HAP-1 (cell line): Measurements from ENCODE around the gene RCSD1.

Experiments
- DNase-seq, 2 experiments: peaks; one replicate each; pipeline ENCODE4 v3.0.0-alpha.2; 2016 to 2020; ENCODE audit warnings: low spot score in 2 of 2
- H3K27me3 ChIP-seq: fragments of 250-450 bp; sonication (Bioruptor Pico); 2 replicates; pipeline ENCODE4 v1.5.1; 2020; ENCODE audit warnings: low read depth, mild to moderate bottlenecking, moderate library complexity
- H3K36me3 ChIP-seq: fragments of 250-450 bp; sonication (Bioruptor Pico); replicated peaks from 2 replicates; pipeline ENCODE4 v1.5.1; 2020; ENCODE audit warnings: mild to moderate bottlenecking
- H3K4me1 ChIP-seq: fragments of 250-450 bp; sonication (Bioruptor Pico); 2 replicates; pipeline ENCODE4 v1.5.1; 2020; ENCODE audit warnings: mild to moderate bottlenecking
- H3K4me3 ChIP-seq: fragments of 250-450 bp; sonication (Bioruptor Pico); 2 replicates; pipeline ENCODE4 v1.5.1; 2020; ENCODE audit warnings: mild to moderate bottlenecking, moderate library complexity
- H3K9me3 ChIP-seq: fragments of 250-450 bp; sonication (Bioruptor Pico); 2 replicates; pipeline ENCODE4 v1.5.1; 2020; ENCODE audit warnings: mild to moderate bottlenecking, moderate library complexity
- in situ Hi-C: fragments of 300-500 bp; cut with MboI; formaldehyde crosslinking; loops from 3 replicates; pipeline ENCODE4 v1.14.3; 2020; ENCODE audit warnings: low sequenced_read_pairs, inconsistent platforms, mixed read lengths

RCSD1 gene

GRCh38 chr1:167625040-167625823 lies 4.8 kb upstream of the RCSD1 start:
- Histone ChIP-seq H3K4me3 (no peak overlapping the region), H3K4me1 (peaks cover 6% of the 10 kb centered on the region), H3K36me3 (no peaks in the 10 kb centered on the region), H3K9me3 (no peaks in the 10 kb centered on the region), H3K27me3 (peaks cover 7% of the 10 kb centered on the region)
- in situ Hi-C loops: no loop called here
- no peak for DNase-seq

GRCh38 chr1:167627615-167627864 lies 2.5 kb upstream of the RCSD1 start:
- Histone ChIP-seq H3K9me3 (no peaks in the 10 kb centered on the region), H3K36me3 (no peaks in the 10 kb centered on the region), H3K4me3 (no peak overlapping the region), H3K4me1 (peaks cover 2% of the 10 kb centered on the region; the same call in 1 of the 2 replicates), H3K27me3 (peaks cover 14% of the 10 kb centered on the region)
- DNase-seq: no peak
- in situ Hi-C loops: no loop called here

- no peaks in the 10 kb centered on the region for H3K36me3 ChIP-seq
- no peak for DNase-seq
- in situ Hi-C loops: no loop called here
- peaks cover 2% of the 10 kb centered on the region; the same call in 1 of the 2 replicates for H3K4me1 ChIP-seq
- no peak overlapping the region for H3K4me3 ChIP-seq
- no peaks in the 10 kb centered on the region for H3K9me3 ChIP-seq
- peaks cover 14% of the 10 kb centered on the region for H3K27me3 ChIP-seq
Observed at GRCh38 chr1:167627865-167628641, 2.0 kb upstream of the RCSD1 start.

- Histone ChIP-seq H3K4me3 (no peak overlapping the region), H3K27me3 (peaks cover 12% of the 10 kb centered on the region), H3K36me3 (no peaks in the 10 kb centered on the region), H3K4me1 (peaks cover 2% of the 10 kb centered on the region; the same call in 1 of the 2 replicates), H3K9me3 (no peaks in the 10 kb centered on the region)
- in situ Hi-C loops: no loop called here
- no peak for DNase-seq
Observed at GRCh38 chr1:167628741-167629515, 1.1 kb upstream of the RCSD1 start.

- peaks cover 6% of the 10 kb centered on the region; the same call in 1 of the 2 replicates for H3K4me1 ChIP-seq
- peaks cover 10% of the 10 kb centered on the region for H3K27me3 ChIP-seq
- H3K9me3 ChIP-seq: no peaks in the 10 kb centered on the region
- peak overlapping the region; percentile 30 for H3K4me3 ChIP-seq
- no peak for DNase-seq
- in situ Hi-C loops: no loop called here
- no peaks in the 10 kb centered on the region for H3K36me3 ChIP-seq
Observed at GRCh38 chr1:167630568-167631385, 745 bp downstream of the RCSD1 start.

GRCh38 chr1:167631386-167631935 lies 1.4 kb downstream of the RCSD1 start:
- in situ Hi-C loops: no loop called here
- H3K36me3 ChIP-seq: no peaks in the 10 kb centered on the region
- H3K4me3 ChIP-seq: no peak overlapping the region
- no peak for DNase-seq
- peaks cover 6% of the 10 kb centered on the region; the same call in 1 of the 2 replicates for H3K4me1 ChIP-seq
- peaks cover 10% of the 10 kb centered on the region for H3K27me3 ChIP-seq
- H3K9me3 ChIP-seq: no peaks in the 10 kb centered on the region

GRCh38 chr1:167631936-167632614 lies 2.0 kb downstream of the RCSD1 start:
- H3K36me3 ChIP-seq: no peaks in the 10 kb centered on the region
- peaks cover 6% of the 10 kb centered on the region; the same call in 1 of the 2 replicates for H3K4me1 ChIP-seq
- peaks cover 10% of the 10 kb centered on the region for H3K27me3 ChIP-seq
- in situ Hi-C loops: no loop called here
- DNase-seq: no peak
- H3K9me3 ChIP-seq: no peaks in the 10 kb centered on the region
- no peak overlapping the region for H3K4me3 ChIP-seq

- no peaks in the 10 kb centered on the region for H3K36me3 ChIP-seq
- in situ Hi-C loops: no loop called here
- H3K4me1 ChIP-seq: peaks cover 6% of the 10 kb centered on the region; the same call in 1 of the 2 replicates
- peaks cover 10% of the 10 kb centered on the region for H3K27me3 ChIP-seq
- no peaks in the 10 kb centered on the region for H3K9me3 ChIP-seq
- H3K4me3 ChIP-seq: no peak overlapping the region
- no peak for DNase-seq
Observed at GRCh38 chr1:167633258-167633944, 3.4 kb downstream of the RCSD1 start.

- DNase-seq: no peak
- H3K9me3 ChIP-seq: no peaks in the 10 kb centered on the region
- H3K4me1 ChIP-seq: peaks cover 6% of the 10 kb centered on the region; the same call in 1 of the 2 replicates
- no peaks in the 10 kb centered on the region for H3K36me3 ChIP-seq
- H3K27me3 ChIP-seq: peaks cover 8% of the 10 kb centered on the region
- in situ Hi-C loops: no loop called here
- H3K4me3 ChIP-seq: no peak overlapping the region
Observed at GRCh38 chr1:167634435-167634834, 4.4 kb downstream of the RCSD1 start.

- Histone ChIP-seq H3K27me3 (peaks cover 7% of the 10 kb centered on the region; the same call in 1 of the 2 replicates), H3K4me3 (no peak overlapping the region), H3K9me3 (no peaks in the 10 kb centered on the region), H3K4me1 (0 out of 2 replicates have a peak, but pooled peaks cover 4% of the 10 kb centered on the region), H3K36me3 (no peaks in the 10 kb centered on the region)
- in situ Hi-C loops: no loop called here
- no peak for DNase-seq
Observed at GRCh38 chr1:167635156-167635648, 5.2 kb downstream of the RCSD1 start.

- Histone ChIP-seq H3K4me3 (no peak overlapping the region), H3K9me3 (no peaks in the 10 kb centered on the region), H3K36me3 (no peaks in the 10 kb centered on the region), H3K4me1 (0 out of 2 replicates have a peak, but pooled peaks cover 4% of the 10 kb centered on the region), H3K27me3 (peaks cover 2% of the 10 kb centered on the region; the same call in 1 of the 2 replicates)
- in situ Hi-C loops: no loop called here
- DNase-seq: no peak
Observed at GRCh38 chr1:167635941-167636340, 5.9 kb downstream of the RCSD1 start.

GRCh38 chr1:167638064-167638463 lies 8.0 kb downstream of the RCSD1 start:
- H3K9me3 ChIP-seq: no peaks in the 10 kb centered on the region
- H3K27me3 ChIP-seq: no peaks in the 10 kb centered on the region
- 0 out of 2 replicates have a peak, but pooled peaks cover 4% of the 10 kb centered on the region for H3K4me1 ChIP-seq
- H3K4me3 ChIP-seq: no peak overlapping the region
- H3K36me3 ChIP-seq: no peaks in the 10 kb centered on the region
- DNase-seq: no peak
- in situ Hi-C loops: no loop called here
